GM19397 (cell line): ENCODE data around the gene MBD5.

Source experiments
- ATAC-seq: cut with Tn5 transposase; IDR thresholded peaks from one replicate; pipeline ENCODE4 v1.9.1; 2021; ENCODE audit warnings: mild to moderate bottlenecking, moderate library complexity; ENCODE audit not compliant: unreplicated experiment

The MBD5 gene

DNA sequence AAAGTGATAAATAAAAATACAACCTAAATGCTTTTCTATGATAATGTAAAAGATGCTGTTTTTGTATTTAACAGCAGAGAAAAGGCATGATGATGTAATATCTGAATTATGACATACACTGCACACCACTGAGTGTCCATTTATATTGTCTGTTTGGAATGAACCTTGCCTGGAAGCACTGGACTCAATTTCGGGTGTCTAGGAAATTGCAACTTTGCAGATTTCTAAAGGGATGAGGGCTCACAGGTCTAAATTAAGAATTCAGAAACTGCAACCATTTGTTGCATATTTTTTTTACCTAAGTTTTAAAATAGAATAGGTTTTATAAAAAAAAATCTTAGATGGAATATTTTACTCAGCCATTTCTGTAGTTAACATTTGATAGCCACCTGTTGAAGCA is 492.5 kb downstream of the MBD5 start:
- no peak for ATAC-seq

DNA sequence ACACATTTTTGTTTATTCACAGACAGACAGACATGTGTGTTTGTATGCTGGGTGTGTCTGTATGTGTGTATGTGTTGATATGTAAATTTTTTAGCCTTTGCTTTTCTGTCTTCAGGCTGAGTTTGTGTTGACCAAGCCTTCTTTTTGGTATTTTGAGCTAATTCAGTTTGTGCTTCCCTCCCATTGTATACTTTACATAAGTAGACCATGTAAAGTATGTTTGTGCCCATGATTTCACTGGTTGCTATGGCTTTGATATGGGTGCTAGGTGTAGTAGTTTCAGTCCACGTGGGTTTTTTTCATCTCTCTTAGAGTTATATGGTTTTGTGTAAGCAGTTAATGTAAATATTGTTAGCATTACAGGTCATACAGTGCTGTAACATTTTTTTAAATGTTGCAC is 494.2 kb downstream of the MBD5 start:
- no peak for ATAC-seq

DNA sequence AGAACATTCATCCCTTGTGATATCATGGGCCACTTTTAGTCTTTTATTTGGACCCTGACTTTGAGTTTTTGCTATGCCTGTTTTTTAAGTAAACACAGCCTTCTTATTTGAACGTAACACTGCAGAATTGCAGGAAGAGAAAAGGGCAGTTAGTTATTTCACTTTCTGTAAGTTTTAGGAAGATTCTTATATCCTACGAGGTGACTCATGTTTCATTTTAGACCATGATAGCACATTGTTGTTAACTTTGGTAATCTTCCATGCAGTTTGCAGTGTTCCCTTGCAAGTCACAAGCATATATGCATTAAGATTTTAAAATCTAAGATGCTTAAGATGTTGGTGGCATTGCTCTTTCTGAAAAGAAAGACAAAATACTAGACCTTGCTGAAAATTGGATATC is 495.1 kb downstream of the MBD5 start:
- no peak for ATAC-seq

GRCh38 chr2:148517296-148517695 is 496.4 kb downstream of the MBD5 start:
- no peak for ATAC-seq

DNA sequence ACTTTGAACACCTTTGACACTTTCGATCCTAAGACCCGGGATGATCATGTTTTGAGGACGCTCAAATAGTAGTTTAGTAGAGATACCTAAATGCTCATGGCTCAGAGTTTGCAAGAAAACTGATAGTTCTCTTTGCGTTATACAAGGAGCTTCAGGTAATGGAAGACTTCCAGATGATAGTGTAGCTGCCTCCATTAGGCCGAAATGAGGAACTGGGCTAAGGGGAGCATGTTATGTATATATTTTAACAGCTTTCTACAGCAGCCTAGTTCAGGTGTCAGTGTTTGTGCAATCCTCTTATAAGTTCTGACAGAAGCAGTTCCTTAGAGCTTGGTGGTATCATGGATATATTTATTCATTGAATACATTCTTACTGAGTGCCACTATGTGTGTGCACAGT is 496.9 kb downstream of the MBD5 start:
- no peak for ATAC-seq

GRCh38 chr2:148519013-148519412 is 498.1 kb downstream of the MBD5 start:
- ATAC-seq: no peak

DNA sequence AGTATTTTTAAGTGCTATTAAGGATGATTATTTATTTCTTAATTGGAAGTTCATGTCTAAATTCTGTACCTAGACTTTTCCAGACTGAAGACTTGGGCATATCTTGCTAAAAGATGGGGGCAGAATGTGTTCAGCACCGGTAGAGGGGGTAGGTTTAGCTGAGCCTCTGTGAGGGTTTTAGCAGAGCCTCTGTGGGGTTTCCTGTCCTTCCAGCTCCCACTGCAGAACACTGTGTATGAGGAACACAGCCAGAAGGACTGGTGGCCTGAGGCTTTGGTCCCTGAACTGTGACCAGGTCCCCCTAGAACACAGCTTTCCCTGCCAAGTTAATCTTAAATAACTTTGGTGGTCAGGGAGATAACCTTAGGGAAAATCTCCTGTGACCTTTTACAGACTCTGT is 500.3 kb downstream of the MBD5 start:
- no peak for ATAC-seq

DNA sequence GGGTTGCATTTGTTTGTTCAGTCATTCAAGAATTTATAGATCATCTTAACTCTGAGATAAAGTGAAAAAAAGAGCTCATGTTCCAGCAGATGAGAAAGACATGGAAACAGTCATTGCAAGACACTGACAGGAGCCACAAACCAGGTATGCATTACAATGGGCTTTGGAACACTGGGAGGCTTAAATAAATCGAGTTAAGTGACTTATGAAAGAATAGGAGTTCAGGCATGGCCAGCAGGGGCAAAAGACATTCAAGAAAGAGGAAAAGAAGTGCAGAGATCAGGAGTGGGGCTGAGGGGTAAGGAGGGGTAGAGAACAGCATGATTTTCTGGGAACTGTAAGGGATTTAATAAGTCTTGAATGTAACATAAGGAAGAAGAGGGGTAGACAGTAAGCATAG is 502.4 kb downstream of the MBD5 start:
- ATAC-seq: no peak

GRCh38 chr2:148524519-148524919 is 503.6 kb downstream of the MBD5 start:
- no peak for ATAC-seq

- no peak for ATAC-seq
Measured at GRCh38 chr2:148525130-148525529, 504.2 kb downstream of the MBD5 start.

DNA sequence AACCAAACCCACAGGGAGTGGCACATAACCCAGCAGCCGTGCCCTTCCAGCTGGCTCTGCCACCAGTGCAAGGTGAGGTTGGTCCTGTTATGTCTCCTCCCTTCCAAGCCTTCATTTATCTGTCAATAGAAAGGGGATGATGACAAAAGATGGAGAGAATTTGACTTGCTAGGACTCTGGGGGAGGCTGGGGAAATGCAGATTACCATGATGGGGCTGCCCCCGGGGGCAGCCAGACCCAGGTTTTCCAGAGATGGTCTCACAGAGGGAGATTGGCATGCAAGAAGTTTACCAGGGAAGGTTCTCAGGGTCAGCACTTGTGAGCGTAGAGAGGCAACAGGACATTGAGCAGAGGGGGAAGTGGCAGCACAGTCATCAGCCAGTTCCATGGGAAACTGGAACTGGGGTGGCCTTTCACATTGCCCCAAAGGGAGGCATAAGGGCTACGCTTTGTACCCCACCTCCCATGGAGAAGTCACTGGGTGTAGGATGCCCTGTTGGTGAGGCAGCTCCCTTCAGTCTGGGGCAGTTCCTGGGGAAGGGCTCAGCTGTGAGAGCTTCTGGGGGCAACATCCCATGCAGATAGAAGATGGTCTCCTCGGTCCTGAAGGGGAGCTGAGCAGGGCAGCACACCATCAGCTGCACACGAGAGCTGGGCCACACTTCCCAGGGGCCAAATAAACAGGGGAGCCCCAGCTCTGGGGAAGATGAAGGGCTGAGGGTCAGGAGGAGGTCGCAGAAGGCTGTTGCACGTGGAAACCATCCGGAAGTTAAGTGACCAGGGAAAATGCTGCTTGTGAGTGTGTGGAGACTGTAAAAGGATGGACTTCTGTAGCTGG is 505.8 kb downstream of the MBD5 start:
- ATAC-seq: no peak

DNA sequence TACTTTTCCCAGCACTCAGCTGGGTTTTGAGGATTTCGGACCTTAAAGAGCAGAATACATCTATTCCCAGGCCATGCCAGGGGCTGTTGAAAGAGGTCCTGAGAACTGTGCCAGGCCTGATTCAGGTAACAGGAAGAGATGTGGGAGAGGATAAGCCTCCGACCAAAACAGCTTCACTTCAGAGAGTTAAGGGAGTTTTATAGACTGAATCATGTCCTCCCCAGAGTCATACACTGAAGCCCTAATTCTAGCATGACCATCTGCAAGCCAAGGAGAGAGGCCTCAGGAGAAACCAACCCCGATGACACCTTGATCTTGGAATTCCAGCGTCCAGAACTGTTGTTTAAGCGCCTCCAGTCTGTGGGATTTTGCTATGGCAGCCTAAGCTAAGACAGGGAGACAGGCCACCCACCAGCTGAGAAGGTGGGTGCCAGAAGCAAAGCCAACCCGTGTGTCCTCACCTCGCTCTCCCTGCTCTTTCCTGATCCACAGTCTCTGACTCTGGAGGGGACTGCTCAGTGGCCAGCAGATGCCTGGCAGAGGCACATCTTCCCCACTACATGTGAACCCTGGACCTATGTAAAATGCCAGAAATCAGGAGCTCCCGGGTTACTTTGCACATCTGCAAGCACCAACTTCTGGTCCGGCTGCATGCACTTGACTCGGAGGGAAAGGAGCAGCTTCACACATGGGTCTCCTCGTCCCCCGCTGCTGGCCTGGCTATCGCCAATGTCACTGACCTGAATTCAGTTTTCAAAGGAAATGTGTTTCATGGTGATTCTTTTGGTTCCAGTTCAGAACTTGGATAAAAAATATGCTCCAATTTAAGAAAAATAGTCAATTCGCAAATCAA is 506.8 kb downstream of the MBD5 start:
- no peak for ATAC-seq

- ATAC-seq: no peak
Measured at GRCh38 chr2:148528356-148529064, 507.6 kb downstream of the MBD5 start.

DNA sequence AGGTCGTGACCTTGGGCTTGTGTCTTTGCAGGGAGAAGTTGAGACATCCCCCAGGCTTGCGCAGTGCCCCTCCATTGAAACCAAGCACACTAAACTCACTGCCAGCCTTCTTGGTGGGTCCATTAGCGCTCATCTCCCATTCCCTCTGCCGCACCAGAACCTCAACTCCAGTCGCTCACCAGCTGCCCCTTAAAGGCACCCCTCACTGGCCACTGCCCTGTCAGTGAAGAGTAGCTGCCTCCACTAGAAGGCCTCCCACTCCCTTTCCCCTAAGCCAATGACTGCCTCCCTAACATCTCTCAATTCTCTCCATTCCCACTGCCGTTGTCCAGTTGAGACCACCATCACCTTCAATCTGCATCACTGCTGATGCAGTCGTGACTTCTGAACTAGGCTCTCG is 508.9 kb downstream of the MBD5 start:
- no peak for ATAC-seq

- no peak for ATAC-seq
Measured at GRCh38 chr2:148530350-148530749, 509.5 kb downstream of the MBD5 start.

- no peak for ATAC-seq
Measured at GRCh38 chr2:148531235-148531634, 510.3 kb downstream of the MBD5 start.

- ATAC-seq: no peak
Measured at GRCh38 chr2:148531669-148532428, 511.0 kb downstream of the MBD5 start.

DNA sequence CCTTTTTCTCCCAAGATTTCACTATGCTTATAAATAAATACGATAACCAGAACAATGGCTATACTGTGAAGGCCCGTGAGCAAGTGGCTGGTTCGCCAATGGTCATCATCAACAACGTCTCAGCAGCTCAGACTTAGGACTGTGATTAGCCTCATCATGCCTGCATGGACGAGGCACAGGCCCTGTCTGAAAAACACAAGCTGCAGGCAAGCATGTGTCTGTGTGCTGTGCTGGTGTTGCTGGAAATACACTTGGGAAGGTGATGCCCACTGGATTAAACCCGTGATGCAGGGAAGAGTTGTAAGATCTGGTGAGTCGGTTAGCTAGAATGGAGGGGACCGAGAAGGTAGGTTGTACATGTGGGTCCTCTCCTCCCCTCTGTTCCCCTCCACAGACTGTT is 512.1 kb downstream of the MBD5 start:
- no peak for ATAC-seq

GRCh38 chr2:148533685-148534084 is 512.8 kb downstream of the MBD5 start:
- no peak for ATAC-seq

DNA sequence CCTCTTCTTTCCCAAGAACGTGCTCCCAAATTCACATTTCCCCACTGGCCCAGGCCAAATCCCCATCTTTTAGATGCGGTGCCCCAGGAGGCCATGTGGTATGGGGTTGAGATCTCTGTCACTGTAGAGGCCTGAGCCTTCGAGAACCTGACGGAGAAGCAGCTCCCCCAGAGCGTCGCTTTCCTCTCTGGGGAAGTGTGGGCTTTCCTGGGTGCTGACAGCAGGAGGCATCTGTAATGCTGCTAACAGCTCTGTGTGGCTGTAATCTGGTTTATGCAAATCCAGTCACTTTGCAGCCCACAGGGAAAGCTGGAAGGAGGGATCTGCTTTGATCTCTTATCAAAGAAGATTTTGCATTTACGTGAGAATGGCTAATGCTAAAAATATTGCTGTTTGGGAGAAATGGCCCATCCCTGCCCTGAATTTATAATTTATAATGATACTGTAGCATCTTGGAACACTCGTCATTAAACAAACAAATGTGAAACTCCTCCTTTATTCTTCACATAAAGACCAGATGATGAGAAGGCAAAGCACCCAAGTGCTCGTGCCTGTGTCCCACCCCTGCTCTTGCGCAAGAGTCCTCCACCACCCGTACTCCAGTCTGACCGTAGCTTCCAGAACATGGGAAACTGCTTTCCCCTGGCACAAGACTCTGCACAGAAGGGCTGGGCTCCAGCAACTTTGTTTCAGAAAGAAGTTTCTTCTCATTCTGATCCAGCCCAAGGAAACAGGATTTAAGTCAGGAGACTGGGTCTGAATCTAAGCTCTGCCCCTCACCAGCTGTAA is 513.7 kb downstream of the MBD5 start:
- no peak for ATAC-seq
